ENCODE data around the gene ACSBG1.

ACSBG1 gene

GRCh38 chr15:78159395-78159794 is 75.0 kb downstream of the ACSBG1 start:
- TF ChIP-seq CTCF (IDR thresholded peaks at IDR 0.05; ENCODE audit: insufficient read depth, low read length, poor library complexity, severe bottlenecking) (no peak), EZH2phosphoT487 (conservative IDR thresholded peaks at IDR 0.05; ENCODE audit: low read length) (no peak)
- H3K36me3 ChIP-seq (ENCODE audit: low read length), result peaks cover 8% of the 10 kb centered on the region; the same call in 1 of the 2 replicates
- no peak overlapping the region for H3K9ac ChIP-seq (ENCODE audit: low read length)
- no peak overlapping the region for H3K4me2 ChIP-seq (ENCODE audit: low read depth, low read length, poor library complexity, severe bottlenecking)
- H4K20me1 ChIP-seq (ENCODE audit: low read depth, low read length), result no peaks in the 10 kb centered on the region
- H3K27ac ChIP-seq (ENCODE audit: low read depth, low read length), result no peak overlapping the region
- no peaks in the 10 kb centered on the region for H3K9me2 ChIP-seq (replicated peaks; ENCODE audit: insufficient read depth, low read length)
- H2AFZ ChIP-seq (ENCODE audit: low read depth, low read length, severe bottlenecking), result no peak overlapping the region
- H3K4me3 ChIP-seq (ENCODE audit: insufficient read depth, low read length, poor library complexity, severe bottlenecking), result no peak overlapping the region
- H3K79me2 ChIP-seq (ENCODE audit: insufficient read depth, low read length), result no peaks in the 10 kb centered on the region
- no peaks in the 10 kb centered on the region for H3K27me3 ChIP-seq (ENCODE audit: low read length)
- 0 out of 2 replicates have a peak, but pooled peaks cover 6% of the 10 kb centered on the region for H3F3A ChIP-seq (ENCODE audit: insufficient read depth)
- H3K9me3 ChIP-seq (ENCODE audit: insufficient read depth, low read length), result no peaks in the 10 kb centered on the region

GRCh38 chr15:78157203-78157602 is 77.2 kb downstream of the ACSBG1 start:
- Histone ChIP-seq H3K9me3 (ENCODE audit: insufficient read depth, low read length) (no peaks in the 10 kb centered on the region), H3F3A (ENCODE audit: insufficient read depth) (0 out of 2 replicates have a peak, but pooled peaks cover 6% of the 10 kb centered on the region), H3K27me3 (ENCODE audit: low read length) (no peaks in the 10 kb centered on the region), H2AFZ (ENCODE audit: low read depth, low read length, severe bottlenecking) (no peak overlapping the region), H3K79me2 (ENCODE audit: insufficient read depth, low read length) (peaks cover 15% of the 10 kb centered on the region; the same call in 1 of the 2 replicates), H3K9me2 (replicated peaks; ENCODE audit: insufficient read depth, low read length) (no peaks in the 10 kb centered on the region), H3K4me3 (ENCODE audit: insufficient read depth, low read length, poor library complexity, severe bottlenecking) (no peak overlapping the region), H3K27ac (ENCODE audit: low read depth, low read length) (no peak overlapping the region), H3K36me3 (ENCODE audit: low read length) (peaks cover 8% of the 10 kb centered on the region; the same call in 1 of the 2 replicates), H3K4me2 (ENCODE audit: low read depth, low read length, poor library complexity, severe bottlenecking) (no peak overlapping the region), H4K20me1 (ENCODE audit: low read depth, low read length) (no peaks in the 10 kb centered on the region), H3K9ac (ENCODE audit: low read length) (no peak overlapping the region)
- TF ChIP-seq CTCF (IDR thresholded peaks at IDR 0.05; ENCODE audit: insufficient read depth, low read length, poor library complexity, severe bottlenecking) (no peak), EZH2phosphoT487 (conservative IDR thresholded peaks at IDR 0.05; ENCODE audit: low read length) (no peak)

- Histone ChIP-seq H3K4me3 (ENCODE audit: insufficient read depth, low read length, poor library complexity, severe bottlenecking) (no peak overlapping the region), H3F3A (ENCODE audit: insufficient read depth) (0 out of 2 replicates have a peak, but pooled peaks cover 6% of the 10 kb centered on the region), H3K27me3 (ENCODE audit: low read length) (no peaks in the 10 kb centered on the region), H3K9me2 (replicated peaks; ENCODE audit: insufficient read depth, low read length) (no peaks in the 10 kb centered on the region), H3K4me2 (ENCODE audit: low read depth, low read length, poor library complexity, severe bottlenecking) (no peak overlapping the region), H4K20me1 (ENCODE audit: low read depth, low read length) (no peaks in the 10 kb centered on the region), H3K9ac (ENCODE audit: low read length) (no peak overlapping the region), H3K36me3 (ENCODE audit: low read length) (peaks cover 8% of the 10 kb centered on the region; the same call in 1 of the 2 replicates), H3K9me3 (ENCODE audit: insufficient read depth, low read length) (no peaks in the 10 kb centered on the region), H2AFZ (ENCODE audit: low read depth, low read length, severe bottlenecking) (no peak overlapping the region), H3K79me2 (ENCODE audit: insufficient read depth, low read length) (peaks cover 15% of the 10 kb centered on the region; the same call in 1 of the 2 replicates), H3K27ac (ENCODE audit: low read depth, low read length) (no peak overlapping the region)
- no peak for TF ChIP-seq EZH2phosphoT487 (conservative IDR thresholded peaks at IDR 0.05; ENCODE audit: low read length)
- no peak for TF ChIP-seq CTCF (IDR thresholded peaks at IDR 0.05; ENCODE audit: insufficient read depth, low read length, poor library complexity, severe bottlenecking)
Measured at GRCh38 chr15:78156653-78157052, 77.7 kb downstream of the ACSBG1 start.

Measured in SU-DHL-6 (cell line).